Measurements from ENCODE around the gene SPACA6. TPM values are rescaled to one million over a fixed set of nuclear protein-coding genes. Genes with fewer than 3 reads are reported as not detected.

SPACA6 gene
- total RNA-seq, 1 experiment from 2014 or later, result 13.1 TPM

- Mint-ChIP-seq H3K27me3 (ENCODE audit: insufficient read depth, unreplicated experiment) (no peaks in the 10 kb centered on the region), H3K27ac (ENCODE audit: low read depth, unreplicated experiment) (no peak overlapping the region), H3K9me3 (ENCODE audit: unreplicated experiment) (peaks cover 7% of the 10 kb centered on the region), H3K36me3 (ENCODE audit: insufficient read depth, unreplicated experiment) (peaks cover 9% of the 10 kb centered on the region), H3K4me3 (ENCODE audit: unreplicated experiment) (no peak overlapping the region), H3K4me1 (ENCODE audit: insufficient read depth, unreplicated experiment) (peaks cover 19% of the 10 kb centered on the region)
- DNase-seq (ENCODE audit: unreplicated experiment), result no peak
- no TSS peak for BruUV-seq (replicated peaks)
- no peak for TF ChIP-seq CTCF (IDR thresholded peaks at IDR 0.05; ENCODE audit: unreplicated experiment)
- CTCF ChIA-PET, result interaction anchor here (0.7 to 12.4 kb wide), 2 partner anchors 60 to 329 kb away, joined by 4 to 138 read pairs; partner anchors contain the start of gene LIM2
- POLR2A ChIA-PET, result interaction anchor here (1.1 to 1.5 kb wide), 2 partner anchors 13 to 61 kb away, joined by 3 to 4 read pairs; no protein-coding TSS in a partner anchor
- intact Hi-C loops (cut with micrococcal nuclease), result no loop called here
Measured at GRCh38 chr19:51716925-51717324, 23.8 kb downstream of the SPACA6 start.

GRCh38 chr19:51719251-51719988 is 26.3 kb downstream of the SPACA6 start:
- no peak overlapping the region for H3K4me3 Mint-ChIP-seq (ENCODE audit: unreplicated experiment)
- H3K36me3 Mint-ChIP-seq (ENCODE audit: insufficient read depth, unreplicated experiment), result no peaks in the 10 kb centered on the region
- H3K27ac Mint-ChIP-seq (ENCODE audit: low read depth, unreplicated experiment), result no peak overlapping the region
- no peaks in the 10 kb centered on the region for H3K27me3 Mint-ChIP-seq (ENCODE audit: insufficient read depth, unreplicated experiment)
- DNase-seq (ENCODE audit: unreplicated experiment), result no peak
- TF ChIP-seq CTCF (IDR thresholded peaks at IDR 0.05; ENCODE audit: unreplicated experiment), result no peak
- POLR2A ChIA-PET, result interaction anchor here (0.9 kb wide), 1 partner anchor 8 kb away, joined by 3 read pairs; no protein-coding TSS in a partner anchor
- peaks cover 7% of the 10 kb centered on the region for H3K9me3 Mint-ChIP-seq (ENCODE audit: unreplicated experiment)
- intact Hi-C loops (cut with micrococcal nuclease), result no loop called here
- CTCF ChIA-PET, result interaction anchor here (1.2 kb wide), 1 partner anchor 58 kb away, joined by 17 read pairs; no protein-coding TSS in a partner anchor
- peaks cover 25% of the 10 kb centered on the region for H3K4me1 Mint-ChIP-seq (ENCODE audit: insufficient read depth, unreplicated experiment)
- no TSS peak for BruUV-seq (replicated peaks)

- intact Hi-C loops (cut with micrococcal nuclease), result no loop called here
- POLR2A ChIA-PET, result interaction anchor here (0.6 kb wide), 1 partner anchor 24 kb away, joined by 4 read pairs; no protein-coding TSS in a partner anchor
- TF ChIP-seq CTCF (IDR thresholded peaks at IDR 0.05; ENCODE audit: unreplicated experiment), result no peak
- no peaks in the 10 kb centered on the region for H3K36me3 Mint-ChIP-seq (ENCODE audit: insufficient read depth, unreplicated experiment)
- no TSS peak for BruUV-seq (replicated peaks)
- peaks cover 31% of the 10 kb centered on the region for H3K4me1 Mint-ChIP-seq (ENCODE audit: insufficient read depth, unreplicated experiment)
- DNase-seq (ENCODE audit: unreplicated experiment), result no peak
- H3K9me3 Mint-ChIP-seq (ENCODE audit: unreplicated experiment), result no peaks in the 10 kb centered on the region
- CTCF ChIA-PET, result interaction anchor here (0.7 kb wide), 1 partner anchor 77 kb away, joined by 3 read pairs; no protein-coding TSS in a partner anchor
- H3K27ac Mint-ChIP-seq (ENCODE audit: low read depth, unreplicated experiment), result no peak overlapping the region
- no peak overlapping the region for H3K4me3 Mint-ChIP-seq (ENCODE audit: unreplicated experiment)
- no peaks in the 10 kb centered on the region for H3K27me3 Mint-ChIP-seq (ENCODE audit: insufficient read depth, unreplicated experiment)
Measured at GRCh38 chr19:51721905-51722304, 28.8 kb downstream of the SPACA6 start.

- no peak overlapping the region for H3K27ac Mint-ChIP-seq (ENCODE audit: low read depth, unreplicated experiment)
- H3K27me3 Mint-ChIP-seq (ENCODE audit: insufficient read depth, unreplicated experiment), result no peaks in the 10 kb centered on the region
- H3K4me3 Mint-ChIP-seq (ENCODE audit: unreplicated experiment), result no peak overlapping the region
- no TSS peak for BruUV-seq (replicated peaks)
- TF ChIP-seq CTCF (IDR thresholded peaks at IDR 0.05; ENCODE audit: unreplicated experiment), result no peak
- no peak for DNase-seq (ENCODE audit: unreplicated experiment)
- intact Hi-C loops (cut with micrococcal nuclease), result no loop called here
- CTCF ChIA-PET, result interaction anchor here (0.6 kb wide), 1 partner anchor 124 kb away, joined by 3 read pairs; no protein-coding TSS in a partner anchor
- peaks cover 37% of the 10 kb centered on the region for H3K4me1 Mint-ChIP-seq (ENCODE audit: insufficient read depth, unreplicated experiment)
- H3K36me3 Mint-ChIP-seq (ENCODE audit: insufficient read depth, unreplicated experiment), result peaks cover 4% of the 10 kb centered on the region
- POLR2A ChIA-PET, result interaction anchor here (1.2 to 1.6 kb wide), 3 partner anchors 12 to 29 kb away, joined by 3 to 8 read pairs (median 3); partner anchors contain the start of gene FPR1
- H3K9me3 Mint-ChIP-seq (ENCODE audit: unreplicated experiment), result peaks cover 4% of the 10 kb centered on the region
Measured at GRCh38 chr19:51722492-51722891, 29.4 kb downstream of the SPACA6 start.
